Endothelial cell of umbilical vein (primary cell): ENCODE data around the gene RBPJL. TPM values are rescaled to one million over a fixed set of nuclear protein-coding genes. Genes with fewer than 3 reads are reported as not detected.
A peak's percentile ranks its signal among the peaks of the same experiment; 100 is the strongest.

ENCODE experiments used
- BruUV-seq: library from RNA; stranded (reverse); fragments of 400-500 nt; replicated peaks from 2 replicates; lab custom pipeline; 2021; lab: Mats Ljungman, UMichigan
- CTCF ChIA-PET: fragments of 300-600, 350-600 bp; sonication (Branson Sonifier 250); formaldehyde crosslinking; loops from one replicate; lab custom pipeline; 2021; ENCODE audit warnings: antibody characterized with exemption, inconsistent platforms; lab: Charles Lee
- POLR2A ChIA-PET: fragments of 300-600, 350-600 bp; sonication (Branson Sonifier 250); formaldehyde crosslinking; loops from one replicate; lab custom pipeline; 2021; ENCODE audit warnings: antibody characterized with exemption, inconsistent platforms; lab: Charles Lee
- DNase-seq: peaks from one replicate; pipeline ENCODE4 v3.0.0-alpha.2; 2011; ENCODE audit warnings: low read depth, low spot score
- FAIRE-seq: peaks from 2 replicates; lab custom pipeline; 2011; peaks lifted over from hg19 to GRCh38; lab: Jason Lieb, UNC
- H2AFZ ChIP-seq: 2 replicates; pipeline ENCODE4 v1.6.0; 2012; ENCODE audit warnings: low read depth, low read length, control low read depth, inconsistent platforms
- H3K27ac ChIP-seq: 2 replicates; pipeline ENCODE4 v1.5.1; 2011; ENCODE audit warnings: low read depth, mild to moderate bottlenecking, control low read depth, low read length, moderate library complexity; ENCODE audit not compliant: insufficient read depth
- H3K27me3 ChIP-seq, 2 experiments: 2 replicates each; pipeline versions ENCODE4 v1.6.0 to v1.6.1; 2011; ENCODE audit warnings: low read length in 2 of 2, mixed read lengths in 1 of 2; ENCODE audit not compliant: control insufficient read depth in 2 of 2, insufficient read depth in 2 of 2
- H3K36me3 ChIP-seq, 2 experiments: 2 replicates in 1 of 2; 3 replicates in 1 of 2; pipeline ENCODE4 v1.5.1; 2011; ENCODE audit warnings: low read length in 2 of 2, mild to moderate bottlenecking in 1 of 2, moderate library complexity in 1 of 2; ENCODE audit not compliant: control insufficient read depth in 2 of 2, insufficient read depth in 2 of 2; ENCODE audit errors: extremely low read depth in 1 of 2
- H3K4me1 ChIP-seq: 3 replicates; pipeline ENCODE4 v1.5.1; 2011; ENCODE audit warnings: mild to moderate bottlenecking, low read length; ENCODE audit not compliant: control insufficient read depth, insufficient read depth; ENCODE audit errors: extremely low read depth
- H3K4me2 ChIP-seq: 2 replicates; pipeline ENCODE4 v1.6.1; 2011; ENCODE audit warnings: low read length, control low read depth, mixed read lengths; ENCODE audit not compliant: insufficient read depth
- H3K4me3 ChIP-seq, 3 experiments: fragments of 200-600 bp in 1 of 3; sonication (generic), shearing (Covaris generic) in 1 of 3; replicated peaks in 1 of 3; 2 replicates each; pipeline ENCODE4 v1.5.1; 2011 to 2016; ENCODE audit warnings: control low read depth in 3 of 3, low read length in 3 of 3, mild to moderate bottlenecking in 2 of 3, inconsistent platforms in 1 of 3, low read depth in 1 of 3, moderate library complexity in 1 of 3; ENCODE audit not compliant: insufficient read depth in 1 of 3
- H3K79me2 ChIP-seq: 2 replicates; pipeline ENCODE4 v1.6.0; 2012; ENCODE audit warnings: low read length, inconsistent platforms; ENCODE audit not compliant: control insufficient read depth, insufficient read depth
- H3K9ac ChIP-seq: replicated peaks from 2 replicates; pipeline ENCODE3; 2011; ENCODE audit warnings: low read length, control low read depth; ENCODE audit not compliant: insufficient read depth; ENCODE audit errors: extremely low read depth
- H3K9me1 ChIP-seq: replicated peaks from 3 replicates; pipeline ENCODE4 v1.6.0; 2011; ENCODE audit warnings: mild to moderate bottlenecking, low read length; ENCODE audit not compliant: control insufficient read depth, insufficient read depth; ENCODE audit errors: extremely low read depth
- H3K9me3 ChIP-seq: replicated peaks from 2 replicates; pipeline ENCODE4 v1.5.1; 2012; ENCODE audit warnings: low read length, inconsistent platforms; ENCODE audit not compliant: control insufficient read depth, insufficient read depth
- H4K20me1 ChIP-seq: replicated peaks from 2 replicates; pipeline ENCODE3; 2011; ENCODE audit warnings: mild to moderate bottlenecking, low read length; ENCODE audit not compliant: control insufficient read depth, insufficient read depth; ENCODE audit errors: extremely low read depth
- CTCF ChIP-seq, 2 donors: IDR thresholded peaks; 1 replicate in 1 of 2; 2 replicates in 1 of 2; pipeline ENCODE4 v1.5.1; 2011; ENCODE audit warnings: low read length in 2 of 2, mild to moderate bottlenecking in 2 of 2, moderate library complexity in 2 of 2, control low read depth in 1 of 2, inconsistent platforms in 1 of 2, low read depth in 1 of 2; ENCODE audit not compliant: insufficient read depth in 1 of 2; ENCODE audit errors: extremely low read depth in 1 of 2
- EZH2 ChIP-seq: IDR thresholded peaks from 2 replicates; pipeline ENCODE4 v1.6.1; 2012; ENCODE audit warnings: borderline replicate concordance, low read depth, mild to moderate bottlenecking, moderate library complexity, low read length, inconsistent platforms; ENCODE audit not compliant: severe bottlenecking
- FOS ChIP-seq: IDR thresholded peaks from 2 replicates; pipeline ENCODE4 v1.6.1; 2011; ENCODE audit warnings: mild to moderate bottlenecking, low read length, moderate library complexity, borderline replicate concordance; ENCODE audit not compliant: insufficient read depth
- GATA2 ChIP-seq: IDR thresholded peaks from 2 replicates; pipeline ENCODE4 v1.7.0; 2011; ENCODE audit warnings: low read depth, mild to moderate bottlenecking, moderate library complexity, mixed read lengths, low read length; ENCODE audit not compliant: insufficient read length, insufficient read depth
- JUN ChIP-seq: IDR thresholded peaks from 2 replicates; pipeline ENCODE4 v1.6.1; 2011; ENCODE audit warnings: borderline replicate concordance, low read depth; ENCODE audit not compliant: insufficient read length, insufficient read depth
- MYC ChIP-seq: IDR thresholded peaks from one replicate; pipeline ENCODE4 v1.6.1; 2011; ENCODE audit warnings: mild to moderate bottlenecking, low read depth, low read length
- POLR2A ChIP-seq: IDR thresholded peaks from 2 replicates; pipeline ENCODE4 v1.6.1; 2012; ENCODE audit warnings: low read depth, mild to moderate bottlenecking, control low read depth, low read length
- POLR2AphosphoS5 ChIP-seq: IDR thresholded peaks from 2 replicates; pipeline ENCODE4 v1.6.1; 2012; ENCODE audit warnings: low read depth, mild to moderate bottlenecking, control low read depth, low read length, moderate library complexity; ENCODE audit not compliant: insufficient read depth
- dilution Hi-C: fragments of 300-500 bp; cut with MboI; formaldehyde crosslinking; loops from one replicate; pipeline ENCODE4 v1.15.0; 2019; ENCODE audit warnings: low sequenced_read_pairs; ENCODE audit not compliant: extremely low pct_ligation_motif_present
- intact Hi-C: fragments of 100-400 bp; cut with micrococcal nuclease; formaldehyde crosslinking; loops from one replicate; pipeline ENCODE4 v1.10.0; 2022
- polyA plus RNA-seq, 4 experiments: library from polyadenylated mRNA; depleted of rRNA in 3 of 4; stranded (reverse) in 3 of 4; unstranded in 1 of 4; fragments of >200 nt; gene quantifications; 2 replicates each; pipeline versions ENCODE4 v1.2.1 to v1.2.3, GENCODE V29; 2011 to 2012; ENCODE audit warnings: missing spikeins in 1 of 4
- total RNA-seq: library from RNA; stranded (reverse); gene quantifications from 2 replicates; pipeline ENCODE4 v1.2.3, GENCODE V29; 2021
- TF ChIP-seq, protein P1 (sequence below): IDR thresholded peaks from 2 replicates; pipeline ENCODE4 v1.6.1; 2011; ENCODE audit not compliant: insufficient read depth, insufficient read length

Gene RBPJL
- total and polyA plus RNA-seq, 2 donors (not counting 3 experiments of a cell fraction or from before 2014, with no cell fraction given) = not detected

- ChIA-PET CTCF (interaction anchor here (1.0 to 2.7 kb wide), 8 partner anchors 9 to 98 kb away, joined by 4 to 22 read pairs (median 10); partner anchors contain the start of gene SYS1), POLR2A (interaction anchor here (0.6 to 2.7 kb wide), 3 partner anchors 9 to 26 kb away, joined by 3 to 10 read pairs (median 6); partner anchors contain the start of gene SDC4)
Observed at GRCh38 chr20:45338121-45339030, 31.7 kb downstream of the RBPJL start.

More at GRCh38 chr20:45338121-45339030, 31.7 kb downstream of the RBPJL start:
- H3K4me3 ChIP-seq = no peak overlapping the region
- no peaks in the 10 kb centered on the region for H3K9me3 ChIP-seq
- H3K79me2 ChIP-seq = peaks cover 58% of the 10 kb centered on the region
- BruUV-seq = no TSS peak
- TF ChIP-seq, protein P1, sequence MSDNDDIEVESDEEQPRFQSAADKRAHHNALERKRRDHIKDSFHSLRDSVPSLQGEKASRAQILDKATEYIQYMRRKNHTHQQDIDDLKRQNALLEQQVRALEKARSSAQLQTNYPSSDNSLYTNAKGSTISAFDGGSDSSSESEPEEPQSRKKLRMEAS = no peak
- no peak for TF ChIP-seq EZH2
- TF ChIP-seq CTCF (IDR thresholded peaks at IDR 0.05; ENCODE audit: extremely low read depth in 1 of 2, insufficient read depth in 1 of 2, low read depth in 1 of 2, low read length in 2 of 2) = no peak
- TF ChIP-seq JUN = no peak
- no peak for TF ChIP-seq POLR2A
- no peak for TF ChIP-seq FOS
- TF ChIP-seq GATA2 = no peak
- TF ChIP-seq POLR2AphosphoS5 = no peak
- TF ChIP-seq MYC = no peak
- H3K36me3 ChIP-seq = peaks cover 0 to 3% of the 10 kb centered on the region in 2 experiments
- H3K9me1 ChIP-seq = no peaks in the 10 kb centered on the region
- H3K27me3 ChIP-seq = no peaks in the 10 kb centered on the region
- dilution Hi-C loops (no loop called here), intact Hi-C loops (no loop called here)
- H3K4me2 ChIP-seq = no peak overlapping the region
- H2AFZ ChIP-seq = no peak overlapping the region
- H4K20me1 ChIP-seq = no peaks in the 10 kb centered on the region
- peaks cover 35% of the 10 kb centered on the region for H3K4me1 ChIP-seq
- H3K27ac ChIP-seq = peak overlapping the region; percentile 12
- no peak for DNase-seq
- FAIRE-seq = no peak
- H3K9ac ChIP-seq = no peak overlapping the region
